GM12801 (cell line): Measurements from ENCODE around the gene EID3.

Experiments
- CTCF ChIP-seq: IDR thresholded peaks from one replicate; pipeline ENCODE4 v1.5.1; 2011; ENCODE audit warnings: control low read depth; ENCODE audit not compliant: insufficient read length; ENCODE audit errors: extremely low read depth

The EID3 gene

GRCh38 chr12:104329707-104330532, 26.4 kb downstream of the EID3 start:
- no peak for TF ChIP-seq CTCF

DNA sequence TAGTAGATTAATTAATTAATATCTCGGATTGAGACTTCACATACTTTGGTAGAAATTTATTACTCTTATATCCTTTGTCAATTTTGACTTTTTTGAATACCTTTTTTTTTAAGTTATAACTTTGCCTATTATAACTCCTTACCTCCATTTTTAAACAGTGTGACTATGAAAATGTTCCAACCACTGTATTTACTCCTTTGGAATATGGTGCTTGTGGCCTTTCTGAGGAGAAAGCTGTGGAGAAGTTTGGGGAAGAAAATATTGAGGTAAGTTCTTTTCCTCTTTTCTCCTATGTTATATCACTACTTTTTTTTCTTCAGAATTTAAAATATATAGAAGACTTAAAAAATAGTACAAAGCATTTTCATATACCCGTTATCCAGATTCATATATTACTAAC, 27.8 kb downstream of the EID3 start:
- no peak for TF ChIP-seq CTCF

- TF ChIP-seq CTCF: no peak
Observed at GRCh38 chr12:104333692-104334255, 30.2 kb downstream of the EID3 start.

DNA sequence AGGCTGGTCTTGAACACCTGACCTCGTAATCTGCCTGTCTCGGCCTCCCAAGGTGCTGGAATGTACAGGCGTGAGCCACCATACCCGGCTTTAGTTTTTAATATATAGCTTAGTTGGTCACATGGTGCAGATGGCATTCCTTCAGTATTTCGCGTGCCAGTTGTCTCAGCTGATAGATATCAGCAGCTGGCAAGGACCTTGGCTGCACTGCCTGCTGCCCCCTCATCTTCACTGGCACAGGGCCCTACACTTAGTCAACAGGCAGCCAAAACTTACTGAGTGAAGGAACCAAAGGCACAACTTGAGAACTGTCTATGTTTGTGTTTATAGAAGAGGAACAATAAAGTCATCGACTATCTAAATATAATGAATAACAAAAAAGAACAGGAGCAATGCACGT, 31.0 kb downstream of the EID3 start:
- TF ChIP-seq CTCF: no peak

GRCh38 chr12:104336115-104336514, 32.6 kb downstream of the EID3 start:
- no peak for TF ChIP-seq CTCF

DNA sequence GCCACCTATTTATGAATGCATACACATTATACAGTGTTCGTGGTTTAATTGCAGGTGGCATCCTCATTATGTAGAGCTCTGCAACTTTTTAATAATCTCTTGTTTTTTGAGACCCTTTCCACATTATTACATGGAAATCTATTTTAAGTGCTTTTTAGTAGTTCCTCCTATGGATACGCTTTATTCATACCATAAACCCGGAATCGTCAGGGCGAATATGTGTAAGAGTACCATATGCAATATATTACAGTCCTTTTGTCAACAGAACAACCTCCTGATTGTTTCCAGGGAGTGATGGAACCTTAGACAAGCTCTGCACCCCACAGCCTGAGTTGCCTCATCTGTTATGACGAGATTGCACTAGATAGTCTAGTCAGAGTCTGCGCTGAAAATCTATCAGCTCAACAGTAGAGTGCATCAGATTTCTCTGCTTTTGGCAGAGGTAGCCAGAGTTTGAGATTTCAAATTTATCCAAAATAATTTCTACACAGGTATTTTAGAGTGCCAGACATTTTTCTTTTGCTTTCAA, 33.6 kb downstream of the EID3 start:
- no peak for TF ChIP-seq CTCF

DNA sequence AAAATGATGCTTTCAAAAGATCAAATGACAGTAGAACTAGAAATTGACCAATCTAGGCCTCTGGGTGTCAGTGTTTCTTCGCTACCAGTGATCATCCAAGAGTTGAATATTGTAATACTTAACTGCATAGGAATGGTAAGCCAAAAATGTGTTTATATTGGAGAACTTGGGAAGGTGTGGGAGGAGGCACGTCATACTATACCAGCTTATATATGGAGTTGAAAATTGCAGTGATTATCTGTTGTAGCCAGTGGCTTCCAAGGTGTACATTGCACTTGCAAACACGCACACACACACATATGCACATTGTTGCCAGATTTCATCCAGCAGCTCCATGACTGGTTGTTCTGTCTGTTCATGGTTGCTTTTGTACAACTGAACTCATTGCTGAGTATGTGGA, 36.1 kb downstream of the EID3 start:
- no peak for TF ChIP-seq CTCF
